Measurements from ENCODE around the gene IGFBP5. TPM values are rescaled to one million over a fixed set of nuclear protein-coding genes. Genes with fewer than 3 reads are reported as not detected.

Gene IGFBP5
- total and polyA plus RNA-seq, 9 of the 15 experiments (the other 6 are each of a cell fraction or from before 2014, with no cell fraction given) = 0.01 to 1.9 (median 0.03) TPM; not detected in 6

DNA sequence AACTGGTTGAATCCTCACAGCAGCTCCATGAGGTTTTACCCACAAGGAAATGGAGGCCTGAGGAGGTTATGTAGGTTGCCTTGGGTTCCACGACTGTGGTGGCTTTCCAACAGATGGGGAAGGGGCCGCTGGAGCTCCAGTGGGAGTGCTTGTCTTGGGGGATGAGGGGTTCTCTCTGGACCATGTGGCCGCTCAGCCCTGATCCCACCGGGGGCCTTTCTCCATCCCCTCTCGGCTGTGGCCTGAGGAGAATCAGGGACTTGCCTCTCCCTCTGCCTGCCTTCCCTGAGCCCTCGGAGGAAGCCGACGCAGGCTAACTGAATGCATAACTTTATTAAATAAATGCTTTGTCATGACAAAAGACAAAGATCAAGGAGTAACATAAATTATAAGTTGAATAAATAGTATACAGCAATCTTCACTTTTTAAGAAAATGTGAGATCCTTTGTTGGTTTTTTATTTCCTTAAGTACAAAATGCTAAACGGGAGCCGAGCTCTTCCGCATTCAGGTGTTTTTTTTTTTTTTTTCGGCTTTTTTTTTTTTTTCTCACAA lies 23.5 kb downstream of the IGFBP5 start:
- Histone ChIP-seq H4K20me1 (replicated peaks; ENCODE audit: control insufficient read depth, insufficient read depth, low read length) (no peaks in the 10 kb centered on the region), H3K9me3 (replicated peaks; ENCODE audit: control insufficient read depth, insufficient read depth, low read depth, low read length) (no peaks in the 10 kb centered on the region), H3K4me3 (no peak overlapping the region), H2AFZ (ENCODE audit: low read depth, low read length) (no peak overlapping the region), H3K4me1 (replicated peaks in 1 of 2; ENCODE audit: control insufficient read depth in 2 of 2, insufficient read depth in 2 of 2, low read length in 2 of 2) (no peaks in the 10 kb centered on the region), H3K36me3 (ENCODE audit: control insufficient read depth, insufficient read depth, low read length) (no peaks in the 10 kb centered on the region), H3K4me2 (ENCODE audit: insufficient read depth, low read length) (no peak overlapping the region), H3K9ac (ENCODE audit: insufficient read depth in 1 of 2, low read depth in 2 of 2, low read length in 2 of 2) (no peak overlapping the region), H3K27ac (ENCODE audit: extremely low read depth, low read depth, low read length) (no peak overlapping the region), H3K27me3 (ENCODE audit: control insufficient read depth in 2 of 2, insufficient read depth in 2 of 2, low read length in 2 of 2) (peaks cover 4 to 58% of the 10 kb centered on the region in 2 experiments; a peak in 3 of 5 replicates), H3K79me2 (ENCODE audit: control insufficient read depth, insufficient read depth, low read length) (no peaks in the 10 kb centered on the region), H3K9me1 (ENCODE audit: control insufficient read depth, insufficient read depth, low read length) (no peaks in the 10 kb centered on the region)
- BruUV-seq (replicated peaks) = no TSS peak
- CTCF ChIA-PET (ENCODE audit: low intra/inter-chr PET ratio) = no interaction called here
- FAIRE-seq (no peak), ATAC-seq (no peak), DNase-seq (ENCODE audit: extremely low read depth in 1 of 4, low spot score in 3 of 4) (no peak)
- in situ Hi-C loops (cut with MboI) (loop anchor here (25.0 kb wide), 1 partner anchor 460 kb away; no protein-coding TSS in a partner anchor), intact Hi-C loops (cut with micrococcal nuclease) (no loop called here)
- TF ChIP-seq NR4A1 (CRISPR knock-in tag; IDR thresholded peaks at IDR 0.05) (no peak), NR4A1 (tag; IDR thresholded peaks at IDR 0.05) (no peak), ILK (tag; IDR thresholded peaks at IDR 0.05; ENCODE audit: borderline replicate concordance, low read depth) (no peak), COPS2 (conservative IDR thresholded peaks at IDR 0.05) (no peak)
- TF ChIP-seq, protein P1, sequence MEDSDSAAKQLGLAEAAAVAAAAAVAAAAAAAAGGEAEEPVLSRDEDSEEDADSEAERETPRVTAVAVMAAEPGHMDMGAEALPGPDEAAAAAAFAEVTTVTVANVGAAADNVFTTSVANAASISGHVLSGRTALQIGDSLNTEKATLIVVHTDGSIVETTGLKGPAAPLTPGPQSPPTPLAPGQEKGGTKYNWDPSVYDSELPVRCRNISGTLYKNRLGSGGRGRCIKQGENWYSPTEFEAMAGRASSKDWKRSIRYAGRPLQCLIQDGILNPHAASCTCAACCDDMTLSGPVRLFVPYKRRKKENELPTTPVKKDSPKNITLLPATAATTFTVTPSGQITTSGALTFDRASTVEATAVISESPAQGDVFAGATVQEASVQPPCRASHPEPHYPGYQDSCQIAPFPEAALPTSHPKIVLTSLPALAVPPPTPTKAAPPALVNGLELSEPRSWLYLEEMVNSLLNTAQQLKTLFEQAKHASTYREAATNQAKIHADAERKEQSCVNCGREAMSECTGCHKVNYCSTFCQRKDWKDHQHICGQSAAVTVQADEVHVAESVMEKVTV (CRISPR knock-in tag; IDR thresholded peaks at IDR 0.05) = no peak
- TF ChIP-seq, protein P2, sequence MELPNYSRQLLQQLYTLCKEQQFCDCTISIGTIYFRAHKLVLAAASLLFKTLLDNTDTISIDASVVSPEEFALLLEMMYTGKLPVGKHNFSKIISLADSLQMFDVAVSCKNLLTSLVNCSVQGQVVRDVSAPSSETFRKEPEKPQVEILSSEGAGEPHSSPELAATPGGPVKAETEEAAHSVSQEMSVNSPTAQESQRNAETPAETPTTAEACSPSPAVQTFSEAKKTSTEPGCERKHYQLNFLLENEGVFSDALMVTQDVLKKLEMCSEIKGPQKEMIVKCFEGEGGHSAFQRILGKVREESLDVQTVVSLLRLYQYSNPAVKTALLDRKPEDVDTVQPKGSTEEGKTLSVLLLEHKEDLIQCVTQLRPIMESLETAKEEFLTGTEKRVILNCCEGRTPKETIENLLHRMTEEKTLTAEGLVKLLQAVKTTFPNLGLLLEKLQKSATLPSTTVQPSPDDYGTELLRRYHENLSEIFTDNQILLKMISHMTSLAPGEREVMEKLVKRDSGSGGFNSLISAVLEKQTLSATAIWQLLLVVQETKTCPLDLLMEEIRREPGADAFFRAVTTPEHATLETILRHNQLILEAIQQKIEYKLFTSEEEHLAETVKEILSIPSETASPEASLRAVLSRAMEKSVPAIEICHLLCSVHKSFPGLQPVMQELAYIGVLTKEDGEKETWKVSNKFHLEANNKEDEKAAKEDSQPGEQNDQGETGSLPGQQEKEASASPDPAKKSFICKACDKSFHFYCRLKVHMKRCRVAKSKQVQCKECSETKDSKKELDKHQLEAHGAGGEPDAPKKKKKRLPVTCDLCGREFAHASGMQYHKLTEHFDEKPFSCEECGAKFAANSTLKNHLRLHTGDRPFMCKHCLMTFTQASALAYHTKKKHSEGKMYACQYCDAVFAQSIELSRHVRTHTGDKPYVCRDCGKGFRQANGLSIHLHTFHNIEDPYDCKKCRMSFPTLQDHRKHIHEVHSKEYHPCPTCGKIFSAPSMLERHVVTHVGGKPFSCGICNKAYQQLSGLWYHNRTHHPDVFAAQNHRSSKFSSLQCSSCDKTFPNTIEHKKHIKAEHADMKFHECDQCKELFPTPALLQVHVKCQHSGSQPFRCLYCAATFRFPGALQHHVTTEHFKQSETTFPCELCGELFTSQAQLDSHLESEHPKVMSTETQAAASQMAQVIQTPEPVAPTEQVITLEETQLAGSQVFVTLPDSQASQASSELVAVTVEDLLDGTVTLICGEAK (IDR thresholded peaks at IDR 0.05) = peak; percentile 50; the same call in 1 of the 2 replicates
- TF ChIP-seq, protein P2 (CRISPR knock-in tag; IDR thresholded peaks at IDR 0.05) = 0 out of 2 replicates have a peak, but pooled peaks have one; percentile 13
- WGBS (ENCODE audit: insufficient coverage, low coverage, missing lambda C conversion rate) = 20% methylated on average over 11 of the region's 12 CpGs
- POLR2A ChIA-PET = no interaction called here

All from K562 (cell line).